ENCODE data around the gene MLLT3. TPM values are rescaled to one million over a fixed set of nuclear protein-coding genes. Genes with fewer than 3 reads are reported as not detected.

Gene MLLT3
- total RNA-seq, 2 donors from 2014 or later: 5.6 to 5.7 TPM

- TF ChIP-seq POLR2A (IDR thresholded peaks at IDR 0.05) (no peak), CTCF (IDR thresholded peaks at IDR 0.05) (no peak)
- Histone ChIP-seq H3K27ac (no peak overlapping the region), H3K4me1 (no peaks in the 10 kb centered on the region), H3K9me3 (no peaks in the 10 kb centered on the region), H3K27me3 (no peaks in the 10 kb centered on the region), H3K36me3 (replicated peaks in 1 of 2; ENCODE audit: insufficient read depth in 1 of 2, low read depth in 2 of 2) (no peaks in the 10 kb centered on the region), H3K4me3 (no peak overlapping the region)
- DNase-seq: no peak
- intact Hi-C loops (cut with DNase I): no loop called here
- no peak for ATAC-seq
- 85 to 93% methylated on average over 3 of the region's 3 CpGs for WGBS, 2 donors
Observed at GRCh38 chr9:20462410-20462809, 159.9 kb downstream of the MLLT3 start.

GRCh38 chr9:20447291-20447690, 175.0 kb downstream of the MLLT3 start:
- ATAC-seq (no peak), DNase-seq (no peak)
- no peaks in the 10 kb centered on the region for H3K4me1 ChIP-seq
- H3K36me3 ChIP-seq (replicated peaks in 1 of 2; ENCODE audit: insufficient read depth in 1 of 2, low read depth in 2 of 2): no peaks in the 10 kb centered on the region
- TF ChIP-seq POLR2A (IDR thresholded peaks at IDR 0.05): no peak
- no peak for TF ChIP-seq CTCF (IDR thresholded peaks at IDR 0.05)
- intact Hi-C loops (cut with DNase I): no loop called here
- no peak overlapping the region for H3K27ac ChIP-seq
- H3K4me3 ChIP-seq: no peak overlapping the region
- no peaks in the 10 kb centered on the region for H3K27me3 ChIP-seq
- H3K9me3 ChIP-seq: no peaks in the 10 kb centered on the region

DNA sequence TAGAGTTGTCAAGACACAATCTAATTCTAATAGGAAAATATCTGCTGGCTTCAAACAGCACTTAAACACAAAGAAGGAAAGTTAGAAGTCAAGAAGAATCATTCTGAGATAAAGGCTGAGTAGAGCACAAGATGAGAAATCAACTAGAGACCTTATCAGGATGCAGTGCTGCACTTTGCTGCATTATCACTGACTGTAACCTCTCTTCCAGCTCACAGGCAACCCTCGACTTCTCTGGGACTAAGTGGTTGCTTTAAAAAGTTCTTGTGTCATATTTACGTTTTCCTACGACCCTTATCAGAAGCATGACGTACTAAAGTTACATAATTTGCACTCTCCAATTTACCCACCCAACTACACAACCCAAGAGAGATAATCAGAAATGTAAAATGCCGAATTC, 176.1 kb downstream of the MLLT3 start:
- H3K27me3 ChIP-seq: no peaks in the 10 kb centered on the region
- no peaks in the 10 kb centered on the region for H3K4me1 ChIP-seq
- TF ChIP-seq POLR2A (IDR thresholded peaks at IDR 0.05) (no peak), CTCF (IDR thresholded peaks at IDR 0.05) (no peak)
- no peaks in the 10 kb centered on the region for H3K36me3 ChIP-seq (replicated peaks in 1 of 2; ENCODE audit: insufficient read depth in 1 of 2, low read depth in 2 of 2)
- H3K9me3 ChIP-seq: no peaks in the 10 kb centered on the region
- H3K27ac ChIP-seq: no peak overlapping the region
- intact Hi-C loops (cut with DNase I): no loop called here
- no peak overlapping the region for H3K4me3 ChIP-seq
- DNase-seq (no peak), ATAC-seq (no peak)
- WGBS, 2 donors: 48 to 56% methylated on average over 5 of the region's 5 CpGs

DNA sequence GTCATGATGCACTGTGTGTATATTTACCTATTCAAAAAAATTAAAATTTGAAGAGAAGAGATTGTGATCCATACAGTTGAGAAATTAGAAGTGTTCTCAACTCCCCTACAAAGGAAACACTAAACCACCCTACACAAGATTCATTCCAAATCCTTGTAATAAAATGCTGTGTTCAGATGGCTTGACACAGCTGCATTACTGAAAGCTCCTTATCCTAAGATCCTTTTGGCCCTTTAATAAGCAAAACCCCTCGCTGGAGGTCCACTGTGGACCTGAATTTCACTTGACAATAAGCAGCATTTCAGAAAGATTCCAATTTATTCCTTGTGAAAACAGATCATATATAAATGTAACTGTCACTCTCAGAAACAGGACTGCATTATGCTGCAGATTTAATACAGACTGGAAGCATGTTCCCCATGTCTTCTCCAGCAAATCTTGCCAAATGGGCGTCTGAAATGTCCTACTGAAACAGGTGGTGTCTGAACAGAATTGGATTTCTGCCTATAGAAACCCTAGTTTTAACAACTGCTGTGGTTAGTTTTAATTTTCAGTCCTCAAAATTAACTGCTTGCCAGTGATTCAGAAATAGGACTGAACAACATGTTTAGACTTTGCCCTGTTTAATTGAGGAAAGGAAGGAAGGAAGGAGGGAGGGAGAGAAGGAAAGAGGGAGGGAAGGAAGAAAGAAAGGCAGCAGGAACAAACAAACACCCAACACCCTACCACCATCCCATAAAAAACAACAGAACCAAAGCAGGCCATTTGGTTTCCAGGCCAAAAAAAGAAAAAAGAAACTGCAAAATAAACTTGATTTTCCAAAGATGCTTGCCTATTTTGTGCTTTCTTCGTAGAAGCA, 179.6 kb downstream of the MLLT3 start:
- no peak overlapping the region for H3K27ac ChIP-seq
- no peak overlapping the region for H3K4me3 ChIP-seq
- DNase-seq (no peak), ATAC-seq (no peak)
- H3K4me1 ChIP-seq: no peaks in the 10 kb centered on the region
- no peaks in the 10 kb centered on the region for H3K36me3 ChIP-seq (replicated peaks in 1 of 2; ENCODE audit: insufficient read depth in 1 of 2, low read depth in 2 of 2)
- WGBS, 2 donors: 79 to 82% methylated on average over 3 of the region's 3 CpGs
- H3K9me3 ChIP-seq: no peaks in the 10 kb centered on the region
- intact Hi-C loops (cut with DNase I): no loop called here
- TF ChIP-seq CTCF (IDR thresholded peaks at IDR 0.05): no peak
- TF ChIP-seq POLR2A (IDR thresholded peaks at IDR 0.05): no peak
- H3K27me3 ChIP-seq: no peaks in the 10 kb centered on the region

Measured in body of pancreas (tissue), 4 donors.